AG10803 (cell line): ENCODE measurements around the gene SSBP1.
"Not testable (repeated sequence)": the region's sequence is repeated elsewhere in the genome, so short reads cannot be mapped to it uniquely, and the experiment has no call there.

Experiments used
- DNase-seq: peaks from one replicate; pipeline ENCODE4 v3.0.0; 2010; ENCODE audit warnings: low read depth
- H3K4me3 ChIP-seq: 2 replicates; pipeline ENCODE4 v1.5.1; 2011; ENCODE audit warnings: mild to moderate bottlenecking, low read length, control low read depth
- CTCF ChIP-seq: conservative IDR thresholded peaks from 2 replicates; pipeline ENCODE4 v1.5.1; 2011; ENCODE audit warnings: mild to moderate bottlenecking, low read length, control low read depth, inconsistent platforms

Gene SSBP1

GRCh38 chr7:141763797-141764196, 25.6 kb downstream of the SSBP1 start, which contains the start of gene TAS2R3:
Gene TAS2R3, plus strand, starts transcription at chr7:141764097. Its CDS starts 62 bp downstream, at chr7:141764159.
- TF ChIP-seq CTCF: no peak
- no peak within 1 kb of the TSS for H3K4me3 ChIP-seq
- no peak for DNase-seq

GRCh38 chr7:141770083-141770583, 32.0 kb downstream of the SSBP1 start:
- not testable (repeated sequence) for DNase-seq, H3K4me3 ChIP-seq

- no peak for DNase-seq
- no peak within 1 kb of the TSS for H3K4me3 ChIP-seq
- TF ChIP-seq CTCF: no peak
These were observed 38.2 kb downstream of the SSBP1 start, which contains the start of gene TAS2R4 for GRCh38 chr7:141776374-141776773. Gene TAS2R4, plus strand, starts transcription at chr7:141776674. Its CDS starts 1,815 bp downstream, at chr7:141778489.

GRCh38 chr7:141785706-141786552, 47.8 kb downstream of the SSBP1 start:
- DNase-seq: peak; percentile 53
- H3K4me3 ChIP-seq: no peak overlapping the region
- TF ChIP-seq CTCF: peak; percentile 86

- TF ChIP-seq CTCF: no peak
- no peak for DNase-seq
These were observed 50.1 kb downstream of the SSBP1 start for GRCh38 chr7:141788296-141788695.

GRCh38 chr7:141789917-141790316, 51.8 kb downstream of the SSBP1 start, which contains the start of gene TAS2R5:
Gene TAS2R5, plus strand, starts transcription at chr7:141790217. Its CDS starts 145 bp downstream, at chr7:141790362.
- no peak for DNase-seq
- no peak within 1 kb of the TSS for H3K4me3 ChIP-seq
- no peak for TF ChIP-seq CTCF

More at GRCh38 chr7:141788296-141788695, 50.1 kb downstream of the SSBP1 start:
- H3K4me3 ChIP-seq: no peak overlapping the region

- no peak for TF ChIP-seq CTCF
- no peak overlapping the region for H3K4me3 ChIP-seq
- DNase-seq: peak; percentile 0
These were observed 54.4 kb downstream of the SSBP1 start for GRCh38 chr7:141792526-141792925.
